Tibial artery (tissue), 4 donors: ENCODE data around the gene LOXL3.

Experiments
- DNase-seq, 2 donors: peaks; one replicate each; pipeline ENCODE4 v3.0.0-alpha.2; 2019
- H3K27ac ChIP-seq, 2 donors: fragments of 200-600 bp; sonication (generic) in 1 of 2; 1 replicate in 1 of 2; 2 replicates in 1 of 2; pipeline ENCODE4 v1.5.1; 2018 to 2019; ENCODE audit warnings: mild to moderate bottlenecking in 1 of 2
- H3K27me3 ChIP-seq, 2 donors: fragments of 200-600 bp; sonication (generic) in 1 of 2; one replicate each; pipeline versions ENCODE4 v1.5.1 to v1.6.0; 2016 to 2019
- H3K36me3 ChIP-seq, 3 donors: fragments of 200-600 bp; sonication (generic) in 2 of 3; one replicate each; pipeline ENCODE4 v1.5.1; 2016 to 2019; ENCODE audit warnings: mild to moderate bottlenecking in 2 of 3
- H3K4me1 ChIP-seq, 4 donors: fragments of 200-600 bp; sonication (generic) in 2 of 4; 1 replicate in 3 of 4; 2 replicates in 1 of 4; pipeline ENCODE4 v1.5.1; 2016 to 2019
- H3K4me3 ChIP-seq, 2 donors: fragments of 200-600 bp; sonication (generic) in 1 of 2; 1 replicate in 1 of 2; 2 replicates in 1 of 2; pipeline ENCODE4 v1.5.1; 2018 to 2019; ENCODE audit warnings: mild to moderate bottlenecking in 2 of 2
- H3K9me3 ChIP-seq, 3 donors: fragments of 200-600 bp; sonication (generic) in 1 of 3; one replicate each; pipeline ENCODE4 v1.5.1; 2016 to 2019
- intact Hi-C: fragments of 100-400 bp; cut with DNase I; formaldehyde crosslinking; loops from one replicate; pipeline ENCODE4 v1.15.0; 2023; ENCODE audit warnings: low total_unique reads
- TF ChIP-seq, protein P1 (sequence below), 2 experiments: fragments of 200-600 bp in 1 of 2; fragments of 450-650 bp in 1 of 2; IDR thresholded peaks; one replicate each; pipeline ENCODE4 v1.5.1; 2017 to 2019; ENCODE audit warnings: antibody characterized with exemption in 2 of 2, mild to moderate bottlenecking in 1 of 2, moderate library complexity in 1 of 2

The LOXL3 gene

DNA sequence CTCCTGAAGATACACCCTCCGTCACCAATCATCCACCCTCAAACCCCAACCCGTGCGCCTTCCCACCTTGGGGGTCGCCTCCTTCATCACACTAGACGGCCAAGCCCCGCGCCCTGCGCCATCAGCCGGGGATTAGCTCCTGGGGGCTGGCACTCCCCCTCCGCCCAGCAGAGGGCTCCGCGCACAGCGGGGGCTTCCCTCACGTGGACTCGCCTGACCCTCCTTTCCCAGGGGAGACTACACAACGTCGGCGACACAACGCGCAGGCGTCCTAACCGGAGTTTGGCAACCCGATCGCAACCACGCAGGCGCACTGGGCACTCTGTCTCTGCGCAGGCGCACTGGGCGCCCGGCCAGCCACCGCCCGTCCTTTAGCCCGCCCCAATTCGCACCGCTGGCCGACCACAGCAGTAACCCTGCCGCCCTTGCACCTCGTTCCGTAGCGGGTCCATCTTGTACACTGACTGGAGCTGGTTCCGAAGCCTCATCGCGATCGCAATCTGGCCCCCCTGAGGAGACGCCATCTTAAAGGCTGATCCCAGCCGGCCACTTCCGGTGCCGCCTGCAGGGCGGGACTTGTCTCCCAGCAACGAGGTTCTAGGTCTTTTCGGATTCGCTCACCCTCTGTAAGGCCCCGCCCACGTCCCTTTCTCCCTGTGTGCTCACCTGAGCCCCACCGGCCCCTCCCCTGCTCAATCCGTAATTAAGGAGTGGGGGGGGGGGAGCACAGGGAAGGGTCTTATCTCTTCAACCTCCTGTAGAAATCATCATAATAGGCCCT is 46.4 kb downstream of the LOXL3 start, which contains the start of gene PCGF1:
TSS of gene PCGF1 (minus strand) at position 551 of the 781 bp plus-strand sequence. CDS start at position 524, 27 bp downstream.
- TF ChIP-seq, protein P1, sequence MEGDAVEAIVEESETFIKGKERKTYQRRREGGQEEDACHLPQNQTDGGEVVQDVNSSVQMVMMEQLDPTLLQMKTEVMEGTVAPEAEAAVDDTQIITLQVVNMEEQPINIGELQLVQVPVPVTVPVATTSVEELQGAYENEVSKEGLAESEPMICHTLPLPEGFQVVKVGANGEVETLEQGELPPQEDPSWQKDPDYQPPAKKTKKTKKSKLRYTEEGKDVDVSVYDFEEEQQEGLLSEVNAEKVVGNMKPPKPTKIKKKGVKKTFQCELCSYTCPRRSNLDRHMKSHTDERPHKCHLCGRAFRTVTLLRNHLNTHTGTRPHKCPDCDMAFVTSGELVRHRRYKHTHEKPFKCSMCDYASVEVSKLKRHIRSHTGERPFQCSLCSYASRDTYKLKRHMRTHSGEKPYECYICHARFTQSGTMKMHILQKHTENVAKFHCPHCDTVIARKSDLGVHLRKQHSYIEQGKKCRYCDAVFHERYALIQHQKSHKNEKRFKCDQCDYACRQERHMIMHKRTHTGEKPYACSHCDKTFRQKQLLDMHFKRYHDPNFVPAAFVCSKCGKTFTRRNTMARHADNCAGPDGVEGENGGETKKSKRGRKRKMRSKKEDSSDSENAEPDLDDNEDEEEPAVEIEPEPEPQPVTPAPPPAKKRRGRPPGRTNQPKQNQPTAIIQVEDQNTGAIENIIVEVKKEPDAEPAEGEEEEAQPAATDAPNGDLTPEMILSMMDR (IDR thresholded peaks at IDR 0.05), result peak in 1 of 2 experiments; percentile 10
- Histone ChIP-seq H3K27ac (peak within 1 kb of the TSS; percentile 94 to 97), H3K4me1 (peaks cover 0 to 44% (median 30%) of the 10 kb centered on the region in 4 donors), H3K36me3 (peaks cover 13 to 24% (median 13%) of the 10 kb centered on the region in 3 donors), H3K9me3 (no peaks in the 10 kb centered on the region), H3K4me3 (peak within 1 kb of the TSS; percentile 66 to 80), H3K27me3 (peaks cover 0 to 43% of the 10 kb centered on the region in 2 donors)
- intact Hi-C loops, result no loop called here
- peak; percentile 99 to 100 for DNase-seq

DNA sequence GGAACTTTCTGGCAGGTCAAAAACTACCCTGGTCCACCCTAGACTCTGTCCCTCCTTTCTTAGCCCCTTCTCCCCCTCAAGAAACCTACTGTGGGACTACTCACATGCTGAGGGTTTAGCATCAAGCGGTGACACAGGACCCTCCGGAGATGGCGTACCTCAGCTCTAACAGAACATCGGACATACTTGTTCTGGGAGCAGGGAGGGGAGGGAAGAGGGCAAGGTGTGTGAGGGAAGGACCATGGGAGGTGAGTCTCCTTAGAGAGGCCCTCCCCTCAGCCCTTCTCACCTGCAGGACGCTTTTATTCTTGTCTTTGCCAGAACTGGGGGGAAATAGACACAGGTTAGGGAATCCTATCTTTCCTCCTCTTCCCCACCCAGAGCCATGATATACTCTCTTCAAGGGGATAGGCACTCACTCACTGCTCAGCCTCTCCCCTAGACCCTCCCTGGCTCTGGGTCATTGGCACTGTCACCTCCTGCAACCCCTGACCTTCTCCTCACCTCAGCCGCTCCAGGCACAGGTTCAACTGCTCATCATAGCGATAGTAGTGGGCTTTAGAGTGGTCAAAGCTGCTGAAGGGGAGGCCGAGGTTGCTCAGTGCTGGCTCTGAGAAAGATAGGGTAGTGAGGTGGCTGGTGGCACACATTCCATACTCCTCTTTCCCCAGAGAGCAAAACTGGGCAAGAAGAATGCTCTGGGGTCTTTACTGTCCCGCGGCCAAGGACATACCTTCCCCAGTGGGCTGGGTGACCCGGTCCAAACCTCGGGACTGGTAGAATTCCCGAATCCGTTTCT is 48.1 kb downstream of the LOXL3 start:
- intact Hi-C loops, result no loop called here
- peaks cover 13 to 24% (median 13%) of the 10 kb centered on the region in 3 donors for H3K36me3 ChIP-seq
- no peak overlapping the region for H3K4me3 ChIP-seq
- no peak for DNase-seq
- H3K4me1 ChIP-seq, result peaks cover 0 to 45% (median 30%) of the 10 kb centered on the region in 4 donors
- H3K27me3 ChIP-seq, result peaks cover 0 to 43% of the 10 kb centered on the region in 2 donors
- TF ChIP-seq, protein P1 (IDR thresholded peaks at IDR 0.05), result no peak
- H3K9me3 ChIP-seq, result no peaks in the 10 kb centered on the region
- no peak overlapping the region for H3K27ac ChIP-seq

DNA sequence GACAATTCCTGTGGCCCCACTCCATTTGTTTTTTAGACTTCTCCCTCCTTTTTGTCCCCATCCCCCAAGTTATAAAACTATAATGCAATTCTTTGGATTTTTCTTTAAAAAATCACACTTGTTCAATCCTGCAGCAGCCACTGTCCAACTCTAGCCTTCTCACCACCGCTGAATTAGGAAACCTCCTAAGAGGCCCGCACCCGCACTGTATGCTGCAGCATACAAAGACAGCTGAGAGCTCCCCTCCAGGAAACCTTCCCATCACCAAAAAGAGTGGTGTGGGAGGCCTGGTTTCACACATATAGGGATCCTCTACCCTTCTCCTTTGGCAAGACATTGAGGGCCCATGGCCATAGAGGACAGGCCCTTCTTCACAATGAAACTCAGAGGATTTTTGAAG is 49.2 kb downstream of the LOXL3 start:
- no peak for DNase-seq
- H3K4me3 ChIP-seq, result no peak overlapping the region
- no peak overlapping the region for H3K27ac ChIP-seq
- TF ChIP-seq, protein P1 (IDR thresholded peaks at IDR 0.05), result no peak
- no peaks in the 10 kb centered on the region for H3K9me3 ChIP-seq
- H3K4me1 ChIP-seq, result peaks cover 0 to 47% (median 33%) of the 10 kb centered on the region in 4 donors
- intact Hi-C loops, result no loop called here
- H3K27me3 ChIP-seq, result peaks cover 0 to 44% of the 10 kb centered on the region in 2 donors
- peaks cover 13 to 24% (median 13%) of the 10 kb centered on the region in 3 donors for H3K36me3 ChIP-seq

DNA sequence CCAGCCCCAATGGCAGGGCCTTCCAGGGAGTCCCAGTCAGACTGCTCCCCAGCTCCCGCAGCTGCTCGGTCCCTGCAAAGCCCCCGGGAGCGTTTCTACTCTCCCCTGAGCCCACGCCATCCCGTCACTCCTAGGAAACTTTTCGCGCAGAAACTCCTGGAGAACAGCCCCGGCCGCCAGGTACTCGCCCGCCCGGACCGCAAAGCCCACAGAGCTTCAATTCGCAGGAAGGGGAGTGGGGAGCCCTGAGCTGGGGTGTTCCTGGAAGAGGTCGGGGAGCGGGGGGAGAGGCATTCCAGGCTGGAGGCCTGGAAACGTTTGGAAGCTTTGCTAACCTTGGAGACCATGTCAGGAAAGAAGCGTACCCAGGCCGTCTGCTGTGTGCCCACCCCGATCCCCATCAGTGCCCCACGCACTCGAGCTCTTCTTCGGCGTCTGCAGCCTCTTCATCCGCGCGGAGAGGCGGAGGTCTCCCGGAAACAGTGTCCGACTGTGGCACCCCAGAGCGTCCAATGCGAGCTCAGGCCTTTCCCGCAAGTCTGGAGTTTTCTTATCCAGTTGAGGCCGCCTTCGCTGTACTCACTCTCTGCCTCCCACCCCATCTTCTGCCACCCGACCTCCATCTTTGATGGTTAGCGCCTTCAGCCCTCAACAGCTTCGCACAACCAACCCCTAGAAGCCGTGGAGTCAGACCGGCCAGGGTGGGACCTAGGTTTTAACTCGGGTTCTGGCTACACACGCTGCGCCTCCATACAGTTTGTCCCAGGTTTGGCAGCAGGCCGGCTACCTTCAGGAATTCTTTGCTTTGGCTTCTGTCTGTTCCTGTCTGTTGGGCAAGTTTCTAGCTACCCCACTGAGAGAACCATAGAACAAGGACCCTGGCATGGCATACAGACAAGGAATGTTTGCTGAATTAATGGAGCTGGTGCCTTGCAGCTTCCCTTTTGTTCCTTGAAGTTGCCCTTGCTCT is 50.0 kb downstream of the LOXL3 start:
- H3K4me3 ChIP-seq, result peak overlapping the region; percentile 43 to 61
- no peak for DNase-seq
- TF ChIP-seq, protein P1 (IDR thresholded peaks at IDR 0.05), result no peak
- H3K27me3 ChIP-seq, result peaks cover 0 to 52% of the 10 kb centered on the region in 2 donors
- no peaks in the 10 kb centered on the region for H3K9me3 ChIP-seq
- H3K36me3 ChIP-seq, result peaks cover 13 to 24% (median 13%) of the 10 kb centered on the region in 3 donors
- intact Hi-C loops, result no loop called here
- peak overlapping the region; percentile 24 to 43 for H3K27ac ChIP-seq
- peaks cover 0 to 55% (median 41%) of the 10 kb centered on the region in 4 donors for H3K4me1 ChIP-seq
